GM23248 (cell line): ENCODE results near the gene DMGDH. TPM values are rescaled to one million over a fixed set of nuclear protein-coding genes. Genes with fewer than 3 reads are reported as not detected.

ENCODE experiments used
- DNase-seq: peaks from one replicate; pipeline ENCODE4 v3.0.0-alpha.2; 2015
- H2AFZ ChIP-seq: fragments of 200-600 bp; sonication (generic); 2 replicates; pipeline ENCODE4 v1.6.1; 2016; ENCODE audit warnings: antibody characterized with exemption
- H3F3A ChIP-seq: fragments of 200-600 bp; sonication (generic); 2 replicates; pipeline ENCODE4 v1.6.1; 2016; ENCODE audit warnings: mild to moderate bottlenecking, antibody characterized with exemption, mixed run types; ENCODE audit not compliant: insufficient read depth
- H3K27ac ChIP-seq: fragments of 200-600 bp; sonication (generic); 2 replicates; pipeline ENCODE4 v1.5.1; 2016; ENCODE audit warnings: mild to moderate bottlenecking
- H3K27me3 ChIP-seq: fragments of 200-600 bp; sonication (generic); replicated peaks from 2 replicates; pipeline ENCODE4 v1.6.1; 2016; ENCODE audit warnings: mild to moderate bottlenecking; ENCODE audit not compliant: insufficient read depth
- H3K36me3 ChIP-seq: fragments of 200-600 bp; sonication (generic); 2 replicates; pipeline ENCODE4 v1.6.1; 2016; ENCODE audit warnings: low read depth, mild to moderate bottlenecking
- H3K4me1 ChIP-seq: fragments of 200-600 bp; sonication (generic); 2 replicates; pipeline ENCODE4 v1.6.1; 2016; ENCODE audit warnings: mild to moderate bottlenecking; ENCODE audit not compliant: insufficient read depth
- H3K4me2 ChIP-seq: fragments of 200-600 bp; sonication (generic); one replicate; pipeline ENCODE4 v1.6.1; 2016; ENCODE audit warnings: mild to moderate bottlenecking; ENCODE audit not compliant: unreplicated experiment
- H3K4me3 ChIP-seq: fragments of 200-600 bp; sonication (generic); 2 replicates; pipeline ENCODE4 v1.5.1; 2016; ENCODE audit warnings: mild to moderate bottlenecking
- H3K79me2 ChIP-seq: fragments of 200-600 bp; sonication (generic); 2 replicates; pipeline ENCODE4 v1.6.1; 2016; ENCODE audit warnings: mild to moderate bottlenecking; ENCODE audit not compliant: insufficient read depth
- H3K9ac ChIP-seq: fragments of 200-600 bp; sonication (generic); 2 replicates; pipeline ENCODE4 v1.6.1; 2016; ENCODE audit warnings: mild to moderate bottlenecking
- H3K9me2 ChIP-seq: fragments of 200-600 bp; sonication (generic); 2 replicates; pipeline ENCODE4 v1.6.1; 2016; ENCODE audit warnings: mixed run types, mild to moderate bottlenecking, moderate library complexity; ENCODE audit not compliant: insufficient read depth
- H3K9me3 ChIP-seq: fragments of 200-600 bp; sonication (generic); one replicate; pipeline ENCODE4 v1.6.1; 2017; ENCODE audit warnings: low read depth
- H4K20me1 ChIP-seq: fragments of 200-600 bp; sonication (generic); 2 replicates; pipeline ENCODE4 v1.6.0; 2016; ENCODE audit not compliant: insufficient read depth
- EZH2 ChIP-seq: fragments of 200-600 bp; sonication (generic); IDR thresholded peaks from 2 replicates; pipeline ENCODE4 v1.6.1; 2018; ENCODE audit warnings: antibody characterized with exemption, mild to moderate bottlenecking; ENCODE audit not compliant: insufficient read depth, poor library complexity, severe bottlenecking
- EZH2phosphoT487 ChIP-seq: fragments of 200-600 bp; sonication (generic); IDR thresholded peaks from 2 replicates; pipeline ENCODE4 v1.6.1; 2018; ENCODE audit warnings: antibody characterized with exemption, moderate library complexity, mild to moderate bottlenecking, low read depth; ENCODE audit not compliant: insufficient read depth
- WGBS, 2 experiments: methylation state at CpG; one replicate each; pipeline ENCODE4 v1.1.6; 2015 to 2017; ENCODE audit warnings: low lambda C conversion rate in 2 of 2, low coverage in 1 of 2; ENCODE audit errors: missing lambda C conversion rate in 2 of 2; 5-methylcytosine and 5-hydroxymethylcytosine counted together
- in situ Hi-C: fragments of 300-500 bp; cut with MboI; formaldehyde crosslinking; loops from 2 replicates; pipeline ENCODE4 v1.15.0; 2020
- polyA plus RNA-seq: library from polyadenylated mRNA; unstranded; fragments of >200 nt; fragmentation: Nextera tagmentation; extraction: Ambion mirVana; gene quantifications from 2 replicates; pipeline ENCODE4 v1.2.1, GENCODE V29; 2016
- total RNA-seq: library from RNA; depleted of rRNA; stranded (reverse); fragments of >200 nt; shearing (Covaris generic); gene quantifications from 2 replicates; pipeline ENCODE4 v1.2.3, GENCODE V29; 2014; rRNA removed

Gene DMGDH
- total RNA-seq, result 0.38 and 1.6 TPM in 2 replicates
- 1.5 and 2.8 TPM in 2 replicates for polyA plus RNA-seq

DNA sequence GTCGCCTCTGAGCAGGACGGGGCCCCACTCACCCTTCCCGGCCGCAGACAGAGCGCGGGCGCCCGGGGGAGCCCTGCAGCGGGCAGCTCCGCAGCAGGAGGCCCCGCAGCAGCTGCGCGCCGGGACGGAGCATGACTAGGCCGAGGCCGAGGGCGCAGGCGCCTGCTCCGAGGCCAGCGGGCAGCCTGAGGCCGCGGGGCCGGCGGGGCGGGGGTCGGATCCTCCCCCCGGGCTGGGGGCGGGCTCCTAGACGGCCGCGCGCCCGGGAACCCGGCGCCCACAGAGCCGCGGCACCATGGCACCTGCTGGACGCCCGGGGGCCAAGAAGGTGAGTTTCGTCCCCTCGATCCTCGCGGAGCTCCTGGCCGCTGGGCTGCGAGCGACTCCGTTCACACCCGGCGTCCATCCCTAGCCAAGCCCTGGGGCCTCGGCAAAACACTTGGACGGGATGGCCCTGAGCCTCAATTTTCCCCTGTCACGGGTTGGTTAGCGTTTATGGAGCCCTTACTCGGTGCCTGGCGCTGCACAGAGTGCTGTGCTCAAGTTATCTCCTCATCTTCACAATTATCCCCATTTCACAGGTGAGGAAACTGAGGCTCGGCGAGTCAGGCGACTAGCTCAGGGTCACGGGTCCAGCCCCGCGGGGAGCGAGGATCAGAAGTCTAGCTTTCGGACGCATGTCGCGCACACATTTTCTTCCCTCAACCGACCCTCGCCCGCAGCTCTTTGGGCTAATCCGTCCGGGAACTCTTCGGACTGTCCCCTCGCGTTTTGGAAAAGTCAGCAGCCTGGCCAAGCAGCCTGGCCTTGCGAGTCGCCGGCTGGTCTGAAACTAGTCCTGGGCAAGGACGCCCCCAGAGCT, at the start of gene DMGDH, which contains the start of gene BHMT2:
Gene DMGDH (minus strand): TSS at position 187 of the 862 bp plus-strand sequence. CDS start 54 bp downstream, at position 133.
Gene BHMT2 (plus strand): TSS at position 280 of the 862 bp plus-strand sequence. CDS start 16 bp downstream, at position 296.
- Histone ChIP-seq H3K4me2 (peak within 1 kb of the TSS; percentile 49), H3K9me2 (no peaks in the 10 kb centered on the region), H3K4me1 (no peaks in the 10 kb centered on the region), H3K79me2 (no peaks in the 10 kb centered on the region), H3K27ac (peak within 1 kb of the TSS; percentile 29), H4K20me1 (no peaks in the 10 kb centered on the region), H3K4me3 (peak within 1 kb of the TSS; percentile 63), H3K9ac (peak within 1 kb of the TSS; percentile 68), H2AFZ (peak within 1 kb of the TSS; percentile 92), H3K9me3 (no peaks in the 10 kb centered on the region), H3K36me3 (no peaks in the 10 kb centered on the region), H3F3A (peaks cover 12% of the 10 kb centered on the region; the same call in 1 of the 2 replicates), H3K27me3 (no peaks in the 10 kb centered on the region)
- peak; percentile 87 for DNase-seq
- in situ Hi-C loops, result no loop called here
- no peak for TF ChIP-seq EZH2
- TF ChIP-seq EZH2phosphoT487, result no peak
- WGBS, 2 experiments, result 3 to 4% methylated on average over 47 to 70 of the region's 79 CpGs

DNA sequence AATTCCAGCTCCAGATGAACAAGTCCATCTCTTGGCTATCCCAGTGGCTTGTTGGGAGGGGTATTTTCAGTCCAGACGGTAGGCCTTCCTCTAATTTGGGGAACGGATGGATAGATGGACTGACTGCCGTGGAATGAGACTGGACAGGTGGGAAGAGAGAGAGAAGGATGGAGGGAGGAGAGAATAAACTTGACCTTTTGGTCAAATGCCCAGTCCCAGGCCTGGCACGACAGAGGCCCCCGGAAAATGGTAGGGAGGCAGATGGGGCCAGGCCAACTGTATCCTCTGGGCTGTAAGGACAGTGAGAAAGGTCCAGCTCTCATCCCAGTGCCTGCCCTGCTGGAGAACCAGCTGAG, 43.2 kb upstream of the DMGDH start:
- H3K79me2 ChIP-seq, result no peaks in the 10 kb centered on the region
- H3K36me3 ChIP-seq, result no peaks in the 10 kb centered on the region
- H3K9ac ChIP-seq, result no peak overlapping the region
- no peak for DNase-seq
- no peaks in the 10 kb centered on the region for H4K20me1 ChIP-seq
- no peaks in the 10 kb centered on the region for H3K9me3 ChIP-seq
- H3K27me3 ChIP-seq, result peaks cover 25% of the 10 kb centered on the region
- no peak overlapping the region for H3K4me3 ChIP-seq
- no peak overlapping the region for H3K27ac ChIP-seq
- H3K4me1 ChIP-seq, result no peaks in the 10 kb centered on the region
- WGBS, 2 experiments, result 84 to 88% methylated on average over 5 of the region's 5 CpGs
- in situ Hi-C loops, result no loop called here
- H3K4me2 ChIP-seq, result no peak overlapping the region
- no peaks in the 10 kb centered on the region for H3K9me2 ChIP-seq
- H3F3A ChIP-seq, result no peaks in the 10 kb centered on the region
- no peak for TF ChIP-seq EZH2phosphoT487
- no peak for TF ChIP-seq EZH2
- peak overlapping the region; percentile 11; the same call in 1 of the 2 replicates for H2AFZ ChIP-seq

DNA sequence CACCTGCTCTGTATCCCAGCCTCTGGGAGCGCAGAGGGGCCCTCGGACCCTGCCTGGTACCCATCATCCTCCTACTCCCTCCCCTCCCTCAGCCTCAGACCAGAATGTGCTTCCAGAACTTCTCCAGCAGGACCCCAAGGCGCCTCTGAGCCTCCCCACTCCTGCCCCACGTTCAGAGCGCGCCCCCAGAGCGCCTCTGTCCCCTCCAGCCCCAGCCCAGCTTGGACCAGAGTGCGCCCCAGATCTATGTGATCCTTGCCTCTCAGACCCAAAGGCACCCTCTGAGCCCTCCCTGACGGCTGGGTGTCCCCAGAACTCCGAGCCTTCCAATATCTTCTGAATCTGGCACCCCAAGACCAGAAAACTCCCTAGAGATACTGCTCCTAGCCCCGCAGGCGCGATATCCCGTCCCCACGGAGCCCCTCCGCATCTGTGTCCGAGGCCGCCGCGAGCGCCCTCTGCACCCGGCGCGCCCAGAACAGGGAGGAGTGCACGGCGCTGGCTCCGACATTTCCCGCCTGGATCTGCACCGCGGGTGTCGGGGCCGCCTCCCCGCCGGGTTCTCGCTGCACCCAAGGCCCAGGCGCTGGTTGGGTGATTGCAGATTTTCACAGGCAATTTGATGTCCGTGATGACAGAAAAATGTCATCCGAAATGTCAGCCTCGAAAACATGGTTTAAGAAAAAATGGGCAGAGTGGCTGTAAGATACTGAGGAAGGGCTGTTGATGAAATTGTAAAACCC, 42.7 kb upstream of the DMGDH start:
- Histone ChIP-seq H2AFZ (peak overlapping the region; percentile 11; the same call in 1 of the 2 replicates), H3K9me3 (no peaks in the 10 kb centered on the region), H3K79me2 (no peaks in the 10 kb centered on the region), H3F3A (0 out of 2 replicates have a peak, but pooled peaks cover 3% of the 10 kb centered on the region), H3K4me2 (peak overlapping the region; percentile 25), H3K27me3 (peaks cover 25% of the 10 kb centered on the region), H3K9ac (no peak overlapping the region), H3K4me3 (0 out of 2 replicates have a peak overlapping the region, but pooled peaks have one; percentile 27), H3K4me1 (no peaks in the 10 kb centered on the region), H4K20me1 (no peaks in the 10 kb centered on the region), H3K27ac (no peak overlapping the region), H3K9me2 (no peaks in the 10 kb centered on the region), H3K36me3 (no peaks in the 10 kb centered on the region)
- WGBS, 2 experiments, result 14 to 16% methylated on average over 35 to 38 of the region's 39 CpGs
- peak; percentile 9 for DNase-seq
- peak; percentile 41 for TF ChIP-seq EZH2
- TF ChIP-seq EZH2phosphoT487, result no peak
- in situ Hi-C loops, result no loop called here

DNA sequence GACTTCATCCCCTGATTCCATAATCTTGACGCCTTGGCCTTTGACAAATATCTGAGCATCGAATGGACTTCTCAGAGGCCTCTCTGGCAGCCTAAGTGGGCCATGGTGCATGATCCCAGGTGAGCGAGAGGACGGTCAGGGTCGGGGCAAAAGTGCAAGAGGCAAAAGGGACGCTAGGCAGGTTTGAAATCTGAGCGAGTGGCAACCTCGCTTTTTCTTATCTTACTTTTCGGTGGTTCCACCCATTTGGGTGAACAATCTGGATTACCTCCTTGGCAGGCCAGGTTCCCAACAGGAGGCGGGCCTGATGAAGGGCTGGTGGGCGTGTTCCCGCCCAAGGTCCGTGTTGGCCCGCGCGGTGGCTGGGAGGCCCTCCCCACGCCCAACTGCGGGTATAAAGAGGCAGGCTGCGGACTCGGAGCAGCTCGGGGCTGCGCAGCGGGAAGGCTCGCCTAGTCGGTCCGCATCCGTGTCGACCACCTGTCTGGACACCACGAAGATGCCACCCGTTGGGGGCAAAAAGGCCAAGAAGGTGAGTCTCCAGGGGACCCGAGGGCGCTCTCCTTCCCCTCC, 42.0 kb upstream of the DMGDH start, which contains the start of gene BHMT:
Gene BHMT (plus strand): TSS at position 423 of the 573 bp plus-strand sequence. CDS start 77 bp downstream, at position 500.
- Histone ChIP-seq H3F3A (0 out of 2 replicates have a peak, but pooled peaks cover 6% of the 10 kb centered on the region), H3K36me3 (no peaks in the 10 kb centered on the region), H3K4me3 (0 out of 2 replicates have a peak within 1 kb of the TSS, but pooled peaks have one; percentile 27), H3K27me3 (peaks cover 25% of the 10 kb centered on the region), H3K9me2 (no peaks in the 10 kb centered on the region), H3K4me1 (no peaks in the 10 kb centered on the region), H2AFZ (peak within 1 kb of the TSS; percentile 11; the same call in 1 of the 2 replicates), H4K20me1 (no peaks in the 10 kb centered on the region), H3K4me2 (peak within 1 kb of the TSS; percentile 25), H3K27ac (no peak within 1 kb of the TSS), H3K79me2 (no peaks in the 10 kb centered on the region), H3K9ac (no peak within 1 kb of the TSS), H3K9me3 (no peaks in the 10 kb centered on the region)
- no peak for DNase-seq
- TF ChIP-seq EZH2 (no peak), EZH2phosphoT487 (no peak)
- 47 to 49% methylated on average over 30 to 32 of the region's 32 CpGs for WGBS, 2 experiments
- in situ Hi-C loops, result no loop called here
